ENCODE measurements around the gene CSRP3. TPM values are rescaled to one million over a fixed set of nuclear protein-coding genes. Genes with fewer than 3 reads are reported as not detected.

The CSRP3 gene
- total RNA-seq, 4 donors from 2014 or later = not detected

- TF ChIP-seq CTCF (IDR thresholded peaks at IDR 0.05; ENCODE audit: low read depth) = no peak
These were observed 41.4 kb upstream of the CSRP3 start for GRCh38 chr11:19243143-19243542.

- no peak for TF ChIP-seq CTCF (IDR thresholded peaks at IDR 0.05; ENCODE audit: low read depth)
These were observed 40.6 kb upstream of the CSRP3 start for GRCh38 chr11:19242179-19242932.

- no peak for TF ChIP-seq CTCF (IDR thresholded peaks at IDR 0.05; ENCODE audit: low read depth)
These were observed 39.7 kb upstream of the CSRP3 start for GRCh38 chr11:19241260-19242178.

- TF ChIP-seq CTCF (IDR thresholded peaks at IDR 0.05; ENCODE audit: low read depth) = no peak
These were observed 38.9 kb upstream of the CSRP3 start, which contains the start of gene E2F8 for GRCh38 chr11:19240420-19241259. TSS of gene E2F8 (minus strand) at chr11:19240945. CDS start at chr11:19240121, 824 bp downstream.

GRCh38 chr11:19239039-19239438 is 37.3 kb upstream of the CSRP3 start:
- TF ChIP-seq CTCF (IDR thresholded peaks at IDR 0.05; ENCODE audit: low read depth) = no peak

GRCh38 chr11:19237813-19238212 is 36.0 kb upstream of the CSRP3 start:
- TF ChIP-seq CTCF (IDR thresholded peaks at IDR 0.05; ENCODE audit: low read depth) = no peak

All from subcutaneous adipose tissue (tissue), 4 donors.